Adipose tissue (tissue), 3 donors: ENCODE results near the gene RABL2B. TPM values are rescaled to one million over a fixed set of nuclear protein-coding genes. Genes with fewer than 3 reads are reported as not detected.

Source experiments
- H3K27ac ChIP-seq: one replicate; pipeline ENCODE4 v1.5.1; 2013; ENCODE audit warnings: low read depth, low read length
- WGBS, 3 donors: extraction: QIAGEN DNeasy Blood & Tissue Kit; methylation state at CpG; one replicate each; pipeline ENCODE4 v1.1.7; 2013; 5-methylcytosine and 5-hydroxymethylcytosine counted together
- polyA plus RNA-seq, 3 donors: library from polyadenylated mRNA; stranded (reverse); fragments of 200-250 nt; gene quantifications; one replicate each; pipeline ENCODE4 v1.2.3, GENCODE V29; 2013
- donor health status: healthy with polysubstance abuse.
- donor health status: Bipolar disorder and iron deficiency.
- donor health status: healthy.

RABL2B gene
- polyA plus RNA-seq, 3 donors, result 11.7 to 18.1 (median 16.7) TPM

DNA sequence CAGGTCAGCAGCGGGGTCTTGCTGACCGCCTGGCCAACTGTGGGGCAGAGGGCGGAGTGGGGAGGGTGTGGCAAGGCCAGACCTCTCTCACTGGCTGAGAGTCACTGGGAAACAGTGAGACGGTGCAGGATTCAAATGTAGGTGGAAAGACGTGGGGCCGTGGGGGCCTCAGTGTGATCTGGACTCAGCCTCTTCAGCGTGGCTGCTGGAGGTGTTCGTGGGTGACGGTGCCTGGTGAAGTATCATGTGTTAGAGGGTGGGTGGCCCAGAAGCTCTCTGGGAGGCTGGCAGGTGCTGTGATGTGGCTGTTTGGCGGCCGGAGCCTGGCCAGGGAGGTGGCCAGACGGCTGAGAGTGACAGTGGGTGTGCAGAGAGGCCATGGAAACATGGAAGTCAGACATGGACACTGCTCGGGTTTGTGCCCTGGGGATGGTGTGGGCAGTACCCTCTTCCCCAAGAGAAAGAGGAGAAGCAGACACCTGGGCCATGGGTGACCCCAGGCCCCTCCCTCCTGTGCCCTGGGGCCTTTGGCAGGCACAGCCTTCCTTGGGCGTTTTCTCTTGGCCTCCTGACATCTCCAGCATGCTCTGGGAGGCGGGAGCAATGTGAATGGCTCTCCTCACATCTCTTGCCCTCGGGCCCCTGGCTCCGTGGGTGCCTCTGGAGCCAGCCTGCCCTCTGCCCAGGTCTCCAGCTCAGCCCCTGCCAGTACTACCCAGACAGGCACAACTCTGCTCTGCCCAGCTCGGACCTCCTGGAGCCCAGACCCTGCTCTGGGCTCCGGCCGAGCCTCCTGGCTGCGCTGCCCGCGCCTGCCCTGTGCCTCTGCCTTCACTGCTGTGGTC lies 55.5 kb downstream of the RABL2B start:
- WGBS, 3 donors, result 82 to 84% (median 84%) methylated on average over 22 to 23 of the region's 23 CpGs

DNA sequence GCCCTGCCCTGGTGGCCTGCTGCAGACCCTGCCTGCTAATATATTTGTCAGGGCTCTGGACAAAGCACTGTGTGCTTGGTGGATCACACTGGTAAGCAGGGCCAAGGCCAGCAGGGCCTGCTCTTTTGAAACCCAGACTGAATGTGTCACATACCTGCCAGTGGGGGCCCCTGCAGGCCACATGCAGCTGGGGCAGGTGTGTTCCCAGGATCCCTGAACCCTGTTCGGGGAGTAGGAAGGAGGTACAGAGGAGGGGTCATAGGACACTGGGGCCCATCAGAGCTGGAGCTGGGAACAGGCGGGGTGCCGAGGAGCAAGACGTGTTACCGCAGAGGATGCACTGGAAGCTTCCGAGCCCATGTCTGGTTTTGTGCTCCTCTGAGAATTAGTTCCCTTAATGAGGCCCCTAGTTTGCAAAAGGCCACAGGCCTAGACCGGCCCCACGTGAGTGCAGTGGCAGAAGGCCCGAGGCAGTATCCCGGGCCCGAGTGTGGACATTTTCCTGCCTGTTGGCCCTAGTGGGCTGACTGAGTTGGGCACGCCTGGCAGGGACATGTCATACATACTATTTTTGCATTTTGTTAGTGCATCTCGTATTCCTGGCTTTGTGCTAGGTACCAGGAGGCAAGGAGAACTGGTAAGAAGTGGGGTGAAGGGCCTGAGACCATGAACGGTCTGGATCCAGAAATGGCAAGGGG lies 56.6 kb downstream of the RABL2B start:
- H3K27ac ChIP-seq, result no peak overlapping the region
- 77 to 89% (median 85%) methylated on average over 14 of the region's 14 CpGs for WGBS, 3 donors

More for the DNA sequence above, 55.5 kb downstream of the RABL2B start:
- H3K27ac ChIP-seq, result no peak overlapping the region

DNA sequence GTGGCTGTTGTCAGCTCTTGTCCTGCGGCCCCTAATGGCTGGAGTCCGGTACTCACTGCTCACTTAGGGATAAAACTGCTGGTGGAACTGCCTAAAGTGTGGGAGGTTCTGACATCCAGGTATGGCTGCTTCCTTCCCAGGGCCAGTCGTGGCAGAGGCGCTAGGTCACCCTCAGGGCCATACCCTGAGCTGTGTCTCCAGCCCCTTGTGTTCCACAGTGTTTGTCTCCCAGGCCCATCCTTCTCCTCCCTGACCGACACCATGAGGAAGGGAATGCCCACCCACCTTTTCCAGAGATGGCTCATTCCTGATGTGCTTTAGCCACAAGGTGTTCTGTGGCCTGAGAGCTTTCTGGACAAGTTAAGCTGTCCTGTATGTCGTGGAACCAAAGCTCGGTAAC lies 57.8 kb downstream of the RABL2B start:
- WGBS, 3 donors, result 87 to 94% (median 91%) methylated on average over 7 of the region's 7 CpGs
- H3K27ac ChIP-seq, result no peak overlapping the region

DNA sequence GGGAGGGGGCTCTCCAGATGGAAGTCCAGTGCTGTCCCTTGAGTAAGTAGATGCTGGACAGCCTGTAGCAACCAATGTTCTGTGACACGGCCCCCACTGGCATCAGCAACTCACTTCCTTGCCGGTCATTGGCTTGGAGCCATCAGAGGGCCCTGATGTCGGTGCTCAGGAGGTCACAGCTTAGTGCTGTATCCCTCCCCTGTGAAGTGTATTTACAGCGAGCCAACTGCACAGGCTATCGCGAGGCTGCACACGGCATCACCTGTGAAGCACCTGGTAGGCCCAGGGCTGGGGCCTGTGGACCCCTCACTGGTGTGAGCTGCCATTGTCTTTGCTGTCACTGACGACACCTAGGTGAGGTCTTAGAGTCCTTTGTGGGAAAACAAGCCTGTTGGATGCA lies 58.8 kb downstream of the RABL2B start:
- WGBS, 3 donors, result 76 to 81% (median 78%) methylated on average over 8 of the region's 8 CpGs

DNA sequence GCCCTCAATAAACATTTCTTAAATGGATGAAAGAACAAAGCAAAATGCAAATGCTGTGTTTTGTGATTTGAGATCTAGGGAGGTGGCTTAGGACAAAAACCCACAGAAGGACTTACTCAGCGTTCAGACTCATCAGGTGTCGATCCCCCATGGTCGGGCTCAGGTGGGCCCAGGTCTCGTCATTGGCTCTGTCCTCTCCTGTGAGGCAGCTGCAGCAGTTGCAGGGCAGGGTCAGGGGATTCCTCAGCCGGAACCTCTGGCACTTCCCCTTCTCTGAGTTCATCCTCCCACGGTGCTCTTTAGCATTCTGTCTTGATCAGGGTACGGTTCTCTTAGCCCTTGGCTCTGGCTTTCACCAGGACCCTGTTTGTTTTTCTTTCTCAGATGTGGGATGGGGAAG lies 59.4 kb downstream of the RABL2B start:
- 65 to 88% (median 72%) methylated on average over 7 of the region's 7 CpGs for WGBS, 3 donors
- no peak overlapping the region for H3K27ac ChIP-seq

More for the DNA sequence above, 58.8 kb downstream of the RABL2B start:
- H3K27ac ChIP-seq, result no peak overlapping the region

DNA sequence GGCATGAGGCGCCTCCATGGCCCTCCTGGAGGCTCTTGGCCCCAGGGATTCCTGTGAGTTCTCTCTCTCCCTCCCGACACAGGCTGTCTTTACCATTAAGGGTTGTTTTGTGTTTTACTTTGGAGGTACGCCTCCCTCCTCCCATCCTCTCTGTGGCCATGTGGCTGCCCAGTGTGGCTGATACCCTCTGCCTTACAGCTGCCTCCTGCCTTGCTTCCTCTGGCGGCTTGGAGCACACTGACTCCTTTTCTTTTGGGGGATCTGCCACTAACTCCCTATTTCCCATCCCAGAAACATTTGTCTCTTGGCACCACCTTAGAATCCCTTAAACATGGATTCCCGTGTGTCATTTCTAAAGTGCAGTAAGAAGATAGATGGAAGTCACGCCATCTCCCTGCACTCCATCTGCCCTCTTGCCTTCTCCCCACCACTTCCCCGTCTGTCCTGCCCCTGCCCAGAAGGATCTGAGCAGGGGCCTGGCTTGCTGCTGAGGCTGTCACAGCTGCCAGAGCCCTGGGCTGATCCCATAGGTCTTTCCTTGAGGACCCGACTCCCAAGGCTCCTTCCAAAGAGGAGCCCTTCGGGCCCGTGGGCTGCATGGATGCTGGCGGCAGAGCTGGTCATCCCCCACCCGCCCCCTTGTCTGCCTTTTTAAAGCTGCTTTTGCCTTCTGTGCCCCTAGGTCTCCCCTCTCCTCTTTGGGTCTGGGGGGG lies 60.6 kb downstream of the RABL2B start:
- no peak overlapping the region for H3K27ac ChIP-seq
- 79 to 91% (median 90%) methylated on average over 12 of the region's 12 CpGs for WGBS, 3 donors

DNA sequence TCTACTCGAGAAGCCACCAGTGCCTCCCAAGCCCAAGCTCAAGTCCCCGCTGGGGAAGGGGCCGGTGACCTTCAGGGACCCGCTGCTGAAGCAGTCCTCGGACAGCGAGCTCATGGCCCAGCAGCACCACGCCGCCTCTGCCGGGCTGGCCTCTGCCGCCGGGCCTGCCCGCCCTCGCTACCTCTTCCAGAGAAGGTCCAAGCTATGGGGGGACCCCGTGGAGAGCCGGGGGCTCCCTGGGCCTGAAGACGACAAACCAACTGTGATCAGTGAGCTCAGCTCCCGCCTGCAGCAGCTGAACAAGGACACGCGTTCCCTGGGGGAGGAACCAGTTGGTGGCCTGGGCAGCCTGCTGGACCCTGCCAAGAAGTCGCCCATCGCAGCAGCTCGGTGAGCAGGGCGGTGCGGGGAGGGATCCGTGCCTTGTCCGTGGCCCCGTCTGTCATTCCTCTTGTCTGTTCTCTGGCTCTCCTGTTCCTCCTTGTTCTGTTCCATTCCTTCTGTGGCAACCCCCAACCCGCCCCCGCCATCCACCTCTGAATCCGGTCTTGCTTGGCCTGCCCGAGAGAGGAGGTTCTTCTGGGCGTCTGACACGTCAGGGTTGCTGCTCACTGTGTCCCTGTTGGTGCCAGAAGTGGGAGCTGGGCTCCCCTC lies 61.3 kb downstream of the RABL2B start:
- WGBS, 3 donors, result 91 to 92% (median 92%) methylated on average over 33 of the region's 33 CpGs
- H3K27ac ChIP-seq, result no peak overlapping the region

DNA sequence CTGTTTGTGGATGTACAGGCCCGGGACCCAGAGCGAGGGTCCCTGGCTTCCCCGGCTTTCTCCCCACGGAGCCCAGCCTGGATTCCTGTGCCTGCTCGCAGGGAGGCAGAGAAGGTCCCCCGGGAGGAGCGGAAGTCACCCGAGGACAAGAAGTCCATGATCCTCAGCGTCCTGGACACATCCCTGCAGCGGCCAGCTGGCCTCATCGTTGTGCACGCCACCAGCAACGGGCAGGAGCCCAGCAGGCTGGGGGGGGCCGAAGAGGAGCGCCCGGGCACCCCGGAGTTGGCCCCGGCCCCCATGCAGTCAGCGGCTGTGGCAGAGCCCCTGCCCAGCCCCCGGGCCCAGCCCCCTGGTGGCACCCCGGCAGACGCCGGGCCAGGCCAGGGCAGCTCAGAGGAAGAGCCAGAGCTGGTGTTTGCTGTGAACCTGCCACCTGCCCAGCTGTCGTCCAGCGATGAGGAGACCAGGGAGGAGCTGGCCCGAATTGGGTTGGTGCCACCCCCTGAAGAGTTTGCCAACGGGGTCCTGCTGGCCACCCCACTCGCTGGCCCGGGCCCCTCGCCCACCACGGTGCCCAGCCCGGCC lies 62.1 kb downstream of the RABL2B start:
- 77 to 85% (median 84%) methylated on average over 31 to 32 of the region's 32 CpGs for whole genome bisulfite sequencing, 3 donors
- no peak overlapping the region for H3K27ac ChIP-seq

DNA sequence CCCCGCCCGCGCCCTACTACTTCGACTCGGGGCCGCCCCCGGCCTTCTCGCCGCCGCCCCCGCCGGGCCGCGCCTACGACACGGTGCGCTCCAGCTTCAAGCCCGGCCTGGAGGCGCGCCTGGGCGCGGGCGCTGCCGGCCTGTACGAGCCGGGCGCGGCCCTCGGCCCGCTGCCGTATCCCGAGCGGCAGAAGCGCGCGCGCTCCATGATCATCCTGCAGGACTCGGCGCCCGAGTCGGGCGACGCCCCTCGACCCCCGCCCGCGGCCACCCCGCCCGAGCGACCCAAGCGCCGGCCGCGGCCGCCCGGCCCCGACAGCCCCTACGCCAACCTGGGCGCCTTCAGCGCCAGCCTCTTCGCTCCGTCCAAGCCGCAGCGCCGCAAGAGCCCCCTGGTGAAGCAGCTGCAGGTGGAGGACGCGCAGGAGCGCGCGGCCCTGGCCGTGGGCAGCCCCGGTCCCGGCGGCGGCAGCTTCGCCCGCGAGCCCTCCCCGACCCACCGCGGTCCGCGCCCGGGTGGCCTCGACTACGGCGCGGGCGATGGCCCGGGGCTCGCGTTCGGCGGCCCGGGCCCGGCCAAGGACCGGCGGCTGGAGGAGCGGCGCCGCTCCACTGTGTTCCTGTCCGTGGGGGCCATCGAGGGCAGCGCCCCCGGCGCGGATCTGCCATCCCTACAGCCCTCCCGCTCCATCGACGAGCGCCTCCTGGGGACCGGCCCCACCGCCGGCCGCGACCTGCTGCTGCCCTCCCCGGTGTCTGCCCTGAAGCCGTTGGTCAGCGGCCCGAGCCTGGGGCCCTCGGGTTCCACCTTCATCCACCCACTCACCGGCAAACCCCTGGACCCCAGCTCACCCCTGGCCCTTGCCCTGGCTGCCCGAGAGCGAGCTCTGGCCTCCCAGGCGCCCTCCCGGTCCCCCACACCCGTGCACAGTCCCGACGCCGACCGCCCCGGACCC lies 62.9 kb downstream of the RABL2B start:
- WGBS, 3 donors, result 30 to 71% (median 60%) methylated on average over 99 to 132 of the region's 132 CpGs
- no peak overlapping the region for H3K27ac ChIP-seq

DNA sequence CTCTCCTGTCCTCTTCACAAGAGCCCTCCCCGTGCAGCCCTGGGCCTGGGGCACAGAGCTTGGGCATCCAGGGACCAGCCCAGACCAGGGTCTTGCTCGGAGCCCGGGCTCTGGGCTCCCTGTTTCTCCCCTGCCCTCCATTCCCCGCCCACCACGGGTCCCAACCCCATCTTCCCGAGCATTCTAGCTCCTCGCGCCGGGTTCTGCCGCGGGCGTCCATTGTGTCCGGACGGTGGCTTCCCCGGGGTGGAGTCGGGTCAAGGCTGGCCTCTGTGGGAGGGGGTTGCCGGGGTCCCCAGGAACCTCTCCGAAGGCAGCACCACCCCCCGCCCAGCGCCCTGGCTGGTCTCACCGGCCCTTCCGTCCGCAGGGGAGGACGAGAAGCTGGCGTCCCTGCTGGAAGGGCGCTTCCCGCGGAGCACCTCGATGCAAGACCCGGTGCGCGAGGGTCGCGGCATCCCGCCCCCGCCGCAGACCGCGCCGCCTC lies 63.6 kb downstream of the RABL2B start:
- 27 to 60% (median 57%) methylated on average over 26 to 40 of the region's 40 CpGs for WGBS, 3 donors
- H3K27ac ChIP-seq, result no peak overlapping the region

DNA sequence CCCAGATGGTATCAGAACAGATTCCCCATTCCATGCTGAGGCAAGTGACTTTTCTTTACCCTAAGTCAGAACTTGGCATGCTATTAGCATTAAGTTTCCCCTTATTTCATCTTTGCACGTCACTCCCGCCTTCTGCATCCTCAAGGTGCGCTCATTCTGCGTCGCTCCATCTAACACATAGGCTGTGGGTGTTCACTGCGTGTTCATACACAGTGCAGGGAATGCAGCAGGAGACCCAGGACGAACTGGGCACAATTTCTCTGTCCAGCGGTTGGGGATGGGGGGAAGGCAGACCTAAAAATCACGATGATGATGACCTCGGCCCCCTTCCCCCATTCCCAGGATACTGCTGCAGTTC lies 65.1 kb downstream of the RABL2B start:
- 93 to 94% (median 94%) methylated on average over 10 of the region's 10 CpGs for WGBS, 3 donors
- H3K27ac ChIP-seq, result no peak overlapping the region

DNA sequence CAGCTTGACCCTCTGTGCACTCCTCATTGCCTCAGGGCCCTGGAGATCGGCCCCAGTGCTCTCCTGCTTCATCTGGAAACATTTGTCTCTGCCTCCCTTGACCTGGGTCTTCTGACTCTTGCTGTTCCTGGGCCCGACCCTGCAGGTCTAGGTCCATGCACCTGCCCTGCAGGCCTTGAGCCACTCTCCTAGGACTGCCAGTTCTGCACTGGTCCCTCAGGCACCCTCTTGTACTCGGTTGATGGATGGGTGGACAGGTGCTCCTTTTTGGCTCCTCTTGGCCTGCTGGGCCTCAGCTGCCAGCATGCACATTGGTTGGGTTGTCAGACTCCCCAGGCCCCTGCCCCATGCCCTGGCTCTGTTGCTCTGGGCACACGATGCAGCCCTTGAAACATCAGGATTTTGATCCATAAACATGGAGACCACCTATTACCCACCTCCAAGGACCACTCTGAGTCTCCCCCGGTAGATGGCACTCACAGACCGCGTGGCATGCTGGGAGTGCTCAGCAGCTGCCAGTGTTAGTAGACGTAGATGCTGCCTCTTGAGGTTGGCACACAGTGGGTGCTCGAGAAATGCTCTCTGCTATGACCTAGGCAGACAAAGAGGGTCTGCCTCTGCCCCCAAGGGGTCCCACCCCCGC lies 65.6 kb downstream of the RABL2B start:
- H3K27ac ChIP-seq, result no peak overlapping the region
- WGBS, 3 donors, result 79 to 90% (median 87%) methylated on average over 10 of the region's 10 CpGs

Other genes with a start within 250 kb of the RABL2B start
- under 1 TPM; 0.11 to 0.23 (median 0.21) TPM for gene KLHDC7B, start 237.7 kb downstream of the RABL2B start, polyA plus RNA-seq
- not detected for gene SYCE3, start 220.7 kb downstream of the RABL2B start, polyA plus RNA-seq
- 10 to 100 TPM; 13.4 to 30.4 (median 13.5) TPM for gene CPT1B, start 205.2 kb downstream of the RABL2B start, polyA plus RNA-seq
- 100 to 1,000 TPM in 1 of 3 donors, 10 to 100 TPM in 2; 39.2 to 137 (median 65.2) TPM for gene CHKB, start 200.8 kb downstream of the RABL2B start, polyA plus RNA-seq
- gene MAPK8IP2, start 182.8 kb downstream of the RABL2B start, polyA plus RNA-seq, result 1 to 10 TPM in 2 of 3 donors, under 1 TPM in 1; 0.67 to 2.7 (median 2.0) TPM
- 10 to 100 TPM; 24.9 to 56.2 (median 44.1) TPM for gene ARSA, start 155.5 kb downstream of the RABL2B start, polyA plus RNA-seq
- gene SHANK3, start 110.8 kb downstream of the RABL2B start, polyA plus RNA-seq, result 10 to 100 TPM in 2 of 3 donors, 1 to 10 TPM in 1; 6.3 to 80.5 (median 33.1) TPM
- gene ACR, start 45.4 kb downstream of the RABL2B start, polyA plus RNA-seq, result 1 to 10 TPM in 2 of 3 donors, under 1 TPM in 1; 0.25 to 3.6 (median 1.1) TPM